Mesenchymal stem cell (in vitro differentiated cells and primary cell): ENCODE data around the gene NAV2.

ENCODE experiments used
- DNase-seq: peaks from one replicate; pipeline ENCODE4 v3.0.0-alpha.2; 2013
- H2AFZ ChIP-seq: one replicate; pipeline ENCODE4 v1.6.1; 2013; ENCODE audit warnings: low read depth, mild to moderate bottlenecking, control low read depth, inconsistent platforms, low read length, moderate library complexity
- H2AK5ac ChIP-seq: 2 replicates; pipeline ENCODE4 v1.6.1; 2013; ENCODE audit warnings: low read length, moderate library complexity, mild to moderate bottlenecking, inconsistent platforms; ENCODE audit not compliant: severe bottlenecking
- H2BK120ac ChIP-seq: one replicate; pipeline ENCODE4 v1.6.1; 2013; ENCODE audit warnings: low read depth, mild to moderate bottlenecking, inconsistent platforms, low read length, moderate library complexity
- H2BK12ac ChIP-seq, 2 experiments: one replicate each; pipeline ENCODE4 v1.6.1; 2013; ENCODE audit warnings: inconsistent platforms in 2 of 2, low read length in 2 of 2, mild to moderate bottlenecking in 2 of 2, moderate library complexity in 2 of 2, control low read depth in 1 of 2
- H2BK15ac ChIP-seq: one replicate; pipeline ENCODE4 v1.6.1; 2013; ENCODE audit warnings: mild to moderate bottlenecking, low read depth, inconsistent platforms; ENCODE audit not compliant: poor library complexity, severe bottlenecking
- H2BK5ac ChIP-seq: 2 replicates; pipeline ENCODE4 v1.6.1; 2013; ENCODE audit warnings: low read depth, mild to moderate bottlenecking, low read length, control low read depth, inconsistent platforms; ENCODE audit not compliant: poor library complexity, severe bottlenecking
- H3K14ac ChIP-seq, 2 experiments: one replicate each; pipeline ENCODE4 v1.6.1; 2013; ENCODE audit warnings: inconsistent platforms in 2 of 2, low read length in 2 of 2, control low read depth in 1 of 2, mild to moderate bottlenecking in 1 of 2, moderate library complexity in 1 of 2
- H3K18ac ChIP-seq, 2 experiments: one replicate each; pipeline ENCODE4 v1.6.1; 2013; ENCODE audit warnings: inconsistent platforms in 2 of 2, low read length in 2 of 2, control low read depth in 1 of 2, low read depth in 1 of 2, mild to moderate bottlenecking in 1 of 2
- H3K23ac ChIP-seq, 2 experiments: one replicate each; pipeline ENCODE4 v1.6.1; 2013; ENCODE audit warnings: inconsistent platforms in 2 of 2, low read length in 2 of 2, mild to moderate bottlenecking in 2 of 2, moderate library complexity in 2 of 2, control low read depth in 1 of 2
- H3K27ac ChIP-seq: 2 replicates; pipeline ENCODE4 v1.5.1; 2013; ENCODE audit warnings: mild to moderate bottlenecking, moderate library complexity, low read length, control low read depth, inconsistent platforms; ENCODE audit not compliant: poor library complexity, severe bottlenecking
- H3K27me3 ChIP-seq, 2 experiments: 2 replicates each; pipeline versions ENCODE4 v1.6.1 to v1.7.0; 2013; ENCODE audit warnings: low read length in 2 of 2, mild to moderate bottlenecking in 2 of 2, moderate library complexity in 2 of 2, control low read depth in 1 of 2, inconsistent platforms in 1 of 2; ENCODE audit not compliant: control insufficient read depth in 1 of 2, insufficient read depth in 1 of 2
- H3K36me3 ChIP-seq, 2 experiments: 2 replicates each; pipeline versions ENCODE4 v1.6.1 to v1.7.0; 2013; ENCODE audit warnings: low read length in 2 of 2, control low read depth in 1 of 2, inconsistent platforms in 1 of 2, low read depth in 1 of 2, mild to moderate bottlenecking in 1 of 2; ENCODE audit not compliant: insufficient read depth in 2 of 2, control insufficient read depth in 1 of 2
- H3K4ac ChIP-seq, 2 experiments: one replicate each; pipeline ENCODE4 v1.6.1; 2013; ENCODE audit warnings: inconsistent platforms in 2 of 2, low read length in 2 of 2, mild to moderate bottlenecking in 2 of 2, moderate library complexity in 2 of 2, control low read depth in 1 of 2, low read depth in 1 of 2
- H3K4me1 ChIP-seq: 2 replicates; pipeline ENCODE4 v1.6.1; 2013; ENCODE audit warnings: low read depth, low read length, control low read depth; ENCODE audit not compliant: control insufficient read depth, insufficient read depth
- H3K4me2 ChIP-seq: 2 replicates; pipeline ENCODE4 v1.6.1; 2013; ENCODE audit warnings: low read length, mild to moderate bottlenecking, inconsistent platforms; ENCODE audit not compliant: poor library complexity, severe bottlenecking
- H3K4me3 ChIP-seq, 2 experiments: 2 replicates each; pipeline versions ENCODE4 v1.5.1 to v1.7.0; 2013; ENCODE audit warnings: low read length in 2 of 2, mild to moderate bottlenecking in 2 of 2, control low read depth in 1 of 2, low read depth in 1 of 2; ENCODE audit not compliant: insufficient read depth in 1 of 2
- H3K79me1 ChIP-seq: replicated peaks from 2 replicates; pipeline ENCODE4 v1.6.1; 2013; ENCODE audit warnings: mild to moderate bottlenecking, control low read depth, low read length, inconsistent platforms; ENCODE audit not compliant: poor library complexity, severe bottlenecking
- H3K9ac ChIP-seq: 2 replicates; pipeline ENCODE4 v1.7.0; 2013; ENCODE audit warnings: mild to moderate bottlenecking, low read length, moderate library complexity
- H3K9me3 ChIP-seq: 2 replicates; pipeline ENCODE4 v1.7.0; 2013; ENCODE audit warnings: mild to moderate bottlenecking, low read length; ENCODE audit not compliant: control insufficient read depth
- H4K8ac ChIP-seq: one replicate; pipeline ENCODE4 v1.6.1; 2013; ENCODE audit warnings: inconsistent platforms, mild to moderate bottlenecking, low read length, moderate library complexity
- H4K91ac ChIP-seq: one replicate; pipeline ENCODE4 v1.6.1; 2013; ENCODE audit warnings: mild to moderate bottlenecking, low read length, inconsistent platforms
- WGBS: methylation state at CpG from one replicate; pipeline ENCODE4 v1.1.7; 2013; ENCODE audit warnings: mixed read lengths; 5-methylcytosine and 5-hydroxymethylcytosine counted together

NAV2 gene

DNA sequence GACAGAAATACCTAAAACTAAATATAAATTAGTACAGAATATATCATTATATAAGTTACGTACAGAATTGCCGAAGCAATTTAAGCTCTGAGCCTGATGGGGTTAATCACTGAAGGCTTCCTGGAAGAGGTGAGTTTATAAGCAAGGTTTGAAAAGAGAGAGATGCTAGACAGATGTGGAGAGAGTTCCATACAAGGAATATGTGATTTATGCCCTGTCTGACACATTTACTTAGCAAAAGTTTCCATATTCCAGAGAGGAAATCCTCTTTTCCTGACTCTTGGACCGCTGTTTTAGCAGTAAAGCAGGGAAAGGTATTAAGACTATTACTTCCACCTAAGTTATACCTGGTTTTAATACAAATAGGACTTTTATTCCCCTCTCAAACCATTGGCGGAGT lies 382.6 kb downstream of the NAV2 start:
- Histone ChIP-seq H3K27ac (no peak overlapping the region), H2BK120ac (no peak overlapping the region), H3K4me2 (no peak overlapping the region), H2BK12ac (no peak overlapping the region), H3K23ac (no peak overlapping the region), H4K8ac (no peak overlapping the region), H3K18ac (no peak overlapping the region), H2AFZ (no peak overlapping the region), H3K9ac (no peak overlapping the region), H3K4me3 (no peak overlapping the region), H3K27me3 (no peaks in the 10 kb centered on the region), H2AK5ac (no peak overlapping the region), H4K91ac (no peak overlapping the region), H2BK15ac (no peak overlapping the region), H3K14ac (no peak overlapping the region), H3K4ac (no peak overlapping the region), H3K79me1 (peaks cover 1% of the 10 kb centered on the region), H3K9me3 (no peaks in the 10 kb centered on the region), H3K36me3 (peaks cover 24 to 91% of the 10 kb centered on the region in 2 experiments), H3K4me1 (peaks cover 1% of the 10 kb centered on the region), H2BK5ac (no peak overlapping the region)
- no peak for DNase-seq
- WGBS = 93% methylated on average over 3 of the region's 4 CpGs

DNA sequence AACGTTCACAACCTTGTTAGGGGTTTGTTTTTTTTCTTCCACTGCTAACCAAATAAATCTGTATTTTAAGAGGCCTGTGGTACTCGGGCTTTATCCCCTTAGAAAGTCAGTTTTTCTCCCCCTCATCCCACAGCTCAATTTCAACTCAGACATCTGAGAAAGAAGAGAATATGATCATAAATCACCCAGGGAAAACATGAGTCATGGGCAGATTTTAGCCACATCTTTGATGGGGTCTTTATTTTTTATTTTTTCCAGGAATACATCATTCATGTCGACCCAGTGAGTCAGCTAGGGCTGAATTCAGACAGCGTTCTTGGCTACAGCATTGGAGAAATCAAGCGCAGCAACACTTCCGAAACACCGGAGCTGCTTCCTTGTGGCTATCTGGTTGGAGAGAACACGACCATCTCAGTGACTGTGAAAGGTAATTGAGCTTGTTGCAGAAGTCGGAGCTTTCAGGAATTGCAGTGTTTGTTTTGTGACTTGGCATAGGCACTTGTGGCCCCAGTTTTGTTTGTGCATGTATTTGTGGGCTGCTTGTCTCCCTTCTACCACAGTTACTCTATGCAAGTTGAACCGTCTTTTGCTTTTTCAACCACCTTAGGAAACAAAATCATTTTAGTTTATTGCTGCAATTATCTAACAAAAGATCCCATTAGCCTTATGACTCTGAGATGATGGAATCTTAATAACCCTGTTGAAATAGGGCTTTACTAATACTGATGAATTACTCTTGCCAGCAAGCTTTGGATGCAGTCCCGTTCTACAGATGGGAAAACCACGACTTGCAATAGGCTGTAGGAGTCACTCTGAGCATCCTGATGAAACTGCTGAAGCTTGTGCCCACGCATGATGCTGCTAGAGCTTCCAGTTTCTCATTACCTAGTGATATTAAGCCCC lies 384.9 kb downstream of the NAV2 start:
- Histone ChIP-seq H3K18ac (no peak overlapping the region), H3K27me3 (no peaks in the 10 kb centered on the region), H3K27ac (peak overlapping the region; percentile 62), H4K91ac (no peak overlapping the region), H2AK5ac (no peak overlapping the region), H3K4ac (no peak overlapping the region), H3K4me3 (no peak overlapping the region), H2BK5ac (no peak overlapping the region), H3K79me1 (peaks cover 1% of the 10 kb centered on the region), H3K23ac (no peak overlapping the region), H2BK15ac (no peak overlapping the region), H3K14ac (no peak overlapping the region), H3K9ac (peak overlapping the region; percentile 57), H3K36me3 (peaks cover 28 to 92% of the 10 kb centered on the region in 2 experiments), H2AFZ (no peak overlapping the region), H3K4me1 (peaks cover 1% of the 10 kb centered on the region), H4K8ac (no peak overlapping the region), H2BK120ac (no peak overlapping the region), H2BK12ac (no peak overlapping the region), H3K4me2 (no peak overlapping the region), H3K9me3 (no peaks in the 10 kb centered on the region)
- WGBS = 40% methylated on average over 12 of the region's 13 CpGs
- DNase-seq = peak; percentile 63

DNA sequence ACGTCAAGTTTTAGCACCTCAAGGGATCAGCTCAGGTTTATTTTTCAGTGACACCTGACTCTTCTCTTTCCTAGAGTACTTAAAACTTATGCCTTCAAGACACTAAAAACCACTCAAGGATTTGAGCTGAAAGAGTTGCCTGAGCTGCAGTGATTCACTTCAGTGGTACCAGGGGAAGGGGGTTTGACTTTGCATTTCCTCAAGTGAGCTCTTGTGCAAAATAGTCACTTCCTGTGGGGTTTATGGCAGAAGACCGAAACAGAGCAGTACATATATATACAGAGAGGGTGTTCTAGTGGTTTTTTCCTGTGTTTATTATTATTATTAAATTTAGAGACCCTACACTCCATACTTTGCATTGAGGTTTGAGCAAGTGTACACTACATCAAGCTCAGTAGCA lies 386.9 kb downstream of the NAV2 start:
- Histone ChIP-seq H3K4me1 (peaks cover 1% of the 10 kb centered on the region), H2BK5ac (no peak overlapping the region), H2AFZ (no peak overlapping the region), H3K23ac (no peak overlapping the region), H4K8ac (no peak overlapping the region), H3K36me3 (peaks cover 41 to 95% of the 10 kb centered on the region in 2 experiments), H3K9me3 (no peaks in the 10 kb centered on the region), H2AK5ac (no peak overlapping the region), H2BK15ac (no peak overlapping the region), H3K27me3 (no peaks in the 10 kb centered on the region), H3K27ac (no peak overlapping the region), H4K91ac (no peak overlapping the region), H3K4ac (no peak overlapping the region), H3K18ac (peak overlapping the region in 1 of 2 experiments; percentile 23), H3K79me1 (peaks cover 1% of the 10 kb centered on the region), H3K4me2 (no peak overlapping the region), H3K9ac (no peak overlapping the region), H2BK120ac (no peak overlapping the region), H2BK12ac (no peak overlapping the region), H3K14ac (no peak overlapping the region), H3K4me3 (no peak overlapping the region)
- peak; percentile 29 for DNase-seq
- 50% methylated on average over 1 of the region's 2 CpGs for WGBS

DNA sequence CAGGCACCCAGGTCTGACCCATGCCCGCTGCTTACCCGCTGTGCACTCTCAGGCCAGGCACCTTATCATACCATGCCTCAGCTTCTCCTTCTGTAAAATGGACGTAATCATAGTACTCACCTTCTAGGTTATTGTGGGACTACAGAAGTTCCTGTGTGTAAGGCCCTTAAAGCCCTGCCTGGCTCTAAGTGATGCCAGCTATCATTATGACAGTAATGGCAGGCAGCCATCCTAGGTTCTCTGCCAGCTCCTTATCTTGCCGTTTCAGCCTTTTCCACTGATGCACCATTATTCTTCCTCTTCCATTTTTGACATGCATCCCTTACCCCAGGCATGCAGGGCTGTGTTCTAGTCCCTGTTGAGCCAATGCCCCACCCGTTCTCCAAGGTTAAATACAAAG lies 389.8 kb downstream of the NAV2 start:
- Histone ChIP-seq H3K9ac (no peak overlapping the region), H2AFZ (no peak overlapping the region), H2BK5ac (no peak overlapping the region), H4K8ac (no peak overlapping the region), H3K27me3 (no peaks in the 10 kb centered on the region), H4K91ac (no peak overlapping the region), H3K79me1 (peaks cover 1% of the 10 kb centered on the region), H3K23ac (no peak overlapping the region), H2BK120ac (no peak overlapping the region), H3K27ac (no peak overlapping the region), H2BK12ac (no peak overlapping the region), H2AK5ac (no peak overlapping the region), H3K36me3 (peaks cover 49 to 83% of the 10 kb centered on the region in 2 experiments), H2BK15ac (no peak overlapping the region), H3K9me3 (no peaks in the 10 kb centered on the region), H3K4me2 (no peak overlapping the region), H3K4me3 (no peak overlapping the region), H3K4ac (no peak overlapping the region), H3K18ac (no peak overlapping the region), H3K14ac (no peak overlapping the region), H3K4me1 (peaks cover 1% of the 10 kb centered on the region)
- no peak for DNase-seq
- 93% methylated on average over 5 of the region's 5 CpGs for WGBS
